GM06990 (cell line): ENCODE results near the gene CDIPT.
"Not testable (repeated sequence)": the region's sequence is repeated elsewhere in the genome, so short reads cannot be mapped to it uniquely, and the experiment has no call there.

Experiments used
- DNase-seq: peaks from one replicate; pipeline ENCODE4 v3.0.0-alpha.2; 2011; ENCODE audit not compliant: insufficient read length; ENCODE audit errors: extremely low read depth
- H3K27me3 ChIP-seq: replicated peaks from 2 replicates; pipeline ENCODE4 v1.6.0; 2011; ENCODE audit warnings: low read length; ENCODE audit not compliant: control insufficient read depth, insufficient read depth
- H3K36me3 ChIP-seq: 2 replicates; pipeline ENCODE4 v1.5.1; 2011; ENCODE audit warnings: low read length; ENCODE audit not compliant: control insufficient read depth, insufficient read depth
- H3K4me3 ChIP-seq: replicated peaks from 2 replicates; pipeline ENCODE4 v1.5.1; 2011; ENCODE audit warnings: low read depth, mild to moderate bottlenecking, control low read depth, low read length
- TF ChIP-seq, protein P1 (sequence below): IDR thresholded peaks from 2 replicates; pipeline ENCODE4 v1.5.1; 2011; ENCODE audit warnings: low read length, control low read depth, mild to moderate bottlenecking, inconsistent platforms; ENCODE audit not compliant: insufficient read depth, poor library complexity, severe bottlenecking

Gene CDIPT

DNA sequence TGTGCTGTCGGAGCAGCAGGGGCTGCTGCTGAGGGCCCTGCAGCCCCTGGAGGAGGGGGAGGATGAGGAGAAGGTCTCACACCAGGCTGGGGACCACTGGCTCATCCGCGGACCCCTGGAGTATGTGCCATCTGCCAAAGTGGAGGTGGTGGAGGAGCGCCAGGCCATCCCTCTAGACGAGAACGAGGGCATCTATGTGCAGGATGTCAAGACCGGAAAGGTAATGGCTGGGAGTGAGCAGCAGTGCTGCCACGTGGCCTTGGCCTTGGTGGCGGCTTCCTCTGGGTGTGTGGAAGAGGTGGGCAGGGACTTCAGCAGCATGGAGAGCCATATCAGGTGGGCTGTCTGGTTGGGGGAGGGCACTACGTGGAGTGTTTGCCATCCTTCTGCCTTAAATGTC, 22.8 kb downstream of the CDIPT start:
- TF ChIP-seq, protein P1, sequence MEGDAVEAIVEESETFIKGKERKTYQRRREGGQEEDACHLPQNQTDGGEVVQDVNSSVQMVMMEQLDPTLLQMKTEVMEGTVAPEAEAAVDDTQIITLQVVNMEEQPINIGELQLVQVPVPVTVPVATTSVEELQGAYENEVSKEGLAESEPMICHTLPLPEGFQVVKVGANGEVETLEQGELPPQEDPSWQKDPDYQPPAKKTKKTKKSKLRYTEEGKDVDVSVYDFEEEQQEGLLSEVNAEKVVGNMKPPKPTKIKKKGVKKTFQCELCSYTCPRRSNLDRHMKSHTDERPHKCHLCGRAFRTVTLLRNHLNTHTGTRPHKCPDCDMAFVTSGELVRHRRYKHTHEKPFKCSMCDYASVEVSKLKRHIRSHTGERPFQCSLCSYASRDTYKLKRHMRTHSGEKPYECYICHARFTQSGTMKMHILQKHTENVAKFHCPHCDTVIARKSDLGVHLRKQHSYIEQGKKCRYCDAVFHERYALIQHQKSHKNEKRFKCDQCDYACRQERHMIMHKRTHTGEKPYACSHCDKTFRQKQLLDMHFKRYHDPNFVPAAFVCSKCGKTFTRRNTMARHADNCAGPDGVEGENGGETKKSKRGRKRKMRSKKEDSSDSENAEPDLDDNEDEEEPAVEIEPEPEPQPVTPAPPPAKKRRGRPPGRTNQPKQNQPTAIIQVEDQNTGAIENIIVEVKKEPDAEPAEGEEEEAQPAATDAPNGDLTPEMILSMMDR, result no peak
- no peak overlapping the region for H3K4me3 ChIP-seq
- peaks cover 24% of the 10 kb centered on the region for H3K36me3 ChIP-seq
- DNase-seq, result no peak
- H3K27me3 ChIP-seq, result no peaks in the 10 kb centered on the region

DNA sequence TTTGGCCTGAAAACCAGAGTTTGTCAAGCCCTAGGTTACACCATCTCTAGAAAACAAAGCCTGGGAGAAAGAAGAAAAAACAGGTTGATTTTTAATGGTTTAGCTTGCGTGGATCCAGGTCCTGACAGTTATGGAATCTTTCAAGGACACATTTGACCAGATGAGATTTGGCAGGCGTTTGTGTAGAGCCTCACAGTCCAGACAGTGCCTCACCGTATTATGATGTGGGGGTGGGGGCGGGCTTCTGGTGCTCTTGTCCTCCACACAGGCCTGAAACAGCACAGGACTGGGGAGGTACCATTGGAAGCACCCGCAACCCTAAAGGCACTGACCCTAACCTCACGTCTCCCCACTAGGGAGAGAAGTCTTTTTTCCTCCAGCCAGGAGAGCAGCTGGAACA, 23.2 kb downstream of the CDIPT start:
- H3K36me3 ChIP-seq, result peaks cover 23% of the 10 kb centered on the region
- H3K27me3 ChIP-seq, result no peaks in the 10 kb centered on the region
- DNase-seq, result no peak
- TF ChIP-seq, protein P1, result no peak
- no peak overlapping the region for H3K4me3 ChIP-seq

DNA sequence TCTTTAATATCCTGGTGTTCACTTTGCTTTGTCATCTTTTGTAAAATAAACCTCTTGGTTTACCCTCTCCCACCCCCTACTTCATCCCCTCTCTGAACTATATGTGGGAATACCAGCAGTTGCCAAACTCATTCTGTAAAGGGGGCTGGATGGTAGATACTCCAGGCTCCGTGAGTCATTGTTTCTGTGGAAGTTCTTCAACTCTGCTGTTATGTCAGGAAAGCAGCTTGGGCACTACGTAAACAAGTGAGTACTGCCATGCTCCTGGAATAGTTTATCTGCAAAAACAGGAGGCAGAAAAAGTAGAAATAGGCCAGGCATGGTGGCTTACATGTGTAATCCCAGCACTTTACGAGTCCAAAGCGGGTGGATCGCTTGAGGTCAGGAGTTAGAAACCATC, 25.2 kb downstream of the CDIPT start:
- Histone ChIP-seq H3K27me3 (no peaks in the 10 kb centered on the region), H3K4me3 (no peak overlapping the region), H3K36me3 (peaks cover 29% of the 10 kb centered on the region)
- DNase-seq, result no peak
- TF ChIP-seq, protein P1, result no peak

DNA sequence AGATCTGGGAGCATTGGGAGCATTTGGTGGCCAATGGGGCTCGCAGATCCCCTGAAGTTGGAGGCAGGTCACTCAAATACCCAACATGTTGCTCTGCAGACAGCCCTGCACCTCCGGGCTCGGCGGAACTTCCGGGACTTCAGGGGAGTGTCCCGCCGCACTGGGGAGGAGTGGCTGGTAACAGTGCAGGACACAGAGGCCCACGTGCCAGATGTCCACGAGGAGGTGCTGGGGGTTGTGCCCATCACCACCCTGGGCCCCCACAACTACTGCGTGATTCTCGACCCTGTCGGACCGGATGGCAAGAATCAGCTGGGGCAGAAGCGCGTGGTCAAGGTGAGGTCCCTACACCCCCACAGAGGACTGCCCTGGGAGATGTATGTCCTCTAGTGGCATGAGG, 26.4 kb downstream of the CDIPT start:
- H3K4me3 ChIP-seq, result no peak overlapping the region
- H3K27me3 ChIP-seq, result no peaks in the 10 kb centered on the region
- DNase-seq, result no peak
- peaks cover 25% of the 10 kb centered on the region for H3K36me3 ChIP-seq
- TF ChIP-seq, protein P1, result no peak

DNA sequence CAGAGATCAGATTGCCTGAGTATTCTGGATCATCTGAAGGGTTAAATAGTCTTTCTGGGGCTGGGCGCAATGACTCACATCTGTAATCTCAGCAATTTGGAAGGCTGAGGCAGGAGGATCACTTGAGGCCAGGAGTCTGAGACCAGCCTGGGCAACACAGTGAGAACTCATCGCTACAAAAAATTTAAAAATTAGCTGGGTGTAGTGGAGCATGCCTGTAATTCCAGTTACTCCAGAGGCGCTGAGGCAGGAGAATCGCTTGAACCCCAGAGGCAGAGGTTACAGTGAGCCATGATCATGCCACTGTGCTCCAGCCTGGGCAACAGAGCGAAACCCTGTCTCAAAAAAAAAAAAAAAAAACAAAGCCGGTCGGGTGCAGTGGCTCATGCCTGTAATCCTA, 27.1 kb downstream of the CDIPT start:
- DNase-seq, result no peak
- Histone ChIP-seq H3K27me3 (no peaks in the 10 kb centered on the region), H3K4me3 (no peak overlapping the region), H3K36me3 (peaks cover 25% of the 10 kb centered on the region)
- TF ChIP-seq, protein P1, result no peak

DNA sequence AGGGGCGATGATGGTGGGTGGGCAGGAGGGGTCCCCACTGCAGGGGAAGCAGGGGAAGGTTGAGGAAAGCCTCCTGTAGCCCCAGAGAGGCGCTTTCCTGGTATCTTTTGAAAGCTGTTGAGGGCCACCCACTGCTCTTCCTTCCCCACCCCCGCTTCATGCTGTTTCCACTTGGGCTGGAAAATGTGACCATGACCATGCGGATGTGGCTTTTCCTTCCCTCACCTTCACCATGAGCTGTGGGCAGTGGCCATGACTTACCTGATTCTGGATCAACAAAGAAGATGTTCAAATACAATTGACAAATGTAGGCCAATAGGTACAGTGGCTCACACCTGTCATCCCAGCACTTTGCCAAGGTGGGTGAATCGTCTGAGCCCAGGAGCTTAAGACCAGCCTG, 28.9 kb downstream of the CDIPT start:
- TF ChIP-seq, protein P1, result no peak
- Histone ChIP-seq H3K36me3 (peaks cover 28% of the 10 kb centered on the region), H3K27me3 (no peaks in the 10 kb centered on the region), H3K4me3 (no peak overlapping the region)
- DNase-seq, result no peak

DNA sequence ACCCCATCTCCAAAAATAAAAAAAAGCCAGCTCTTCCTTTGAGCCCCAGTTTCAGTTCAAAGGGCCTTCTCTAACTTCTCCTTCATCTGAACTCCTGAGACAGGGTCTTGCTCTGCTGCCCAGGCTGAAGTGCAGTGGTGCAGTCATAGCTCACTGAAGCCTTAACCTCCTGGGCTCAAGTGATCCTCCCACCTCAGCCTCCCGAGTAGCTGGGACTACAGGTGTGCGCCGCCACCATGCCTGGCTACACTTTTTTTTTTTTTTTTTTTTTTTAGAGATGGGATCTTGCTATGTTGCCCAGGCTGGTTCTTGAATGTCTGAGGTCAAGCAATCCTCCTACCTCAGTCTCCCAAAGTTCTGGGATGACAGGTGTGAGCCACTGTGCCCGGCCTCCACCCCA, 29.8 kb downstream of the CDIPT start:
- H3K4me3 ChIP-seq, H3K27me3 ChIP-seq, DNase-seq: not testable (repeated sequence)
- peaks cover 28% of the 10 kb centered on the region for H3K36me3 ChIP-seq
